Prostate gland (tissue), 2 donors: ENCODE measurements around the gene TBC1D16. TPM values are rescaled to one million over a fixed set of nuclear protein-coding genes. Genes with fewer than 3 reads are reported as not detected.
A peak's percentile ranks its signal among the peaks of the same experiment; 100 is the strongest.

Experiments used
- DNase-seq: peaks from one replicate; pipeline ENCODE4 v3.0.0-alpha.2; 2019; ENCODE audit warnings: low spot score
- H3K27ac ChIP-seq, 2 donors: fragments of 200-600 bp; sonication (generic); 2 replicates each; pipeline ENCODE4 v1.5.1; 2017 to 2019
- H3K27me3 ChIP-seq: fragments of 200-600 bp; sonication (generic); replicated peaks from 2 replicates; pipeline ENCODE4 v1.5.1; 2019; ENCODE audit not compliant: insufficient read depth
- H3K36me3 ChIP-seq, 2 donors: fragments of 200-600 bp; sonication (generic); 1 replicate in 1 of 2; 2 replicates in 1 of 2; pipeline versions ENCODE4 v1.5.1 to v1.8.1; 2017 to 2019
- H3K4me1 ChIP-seq: fragments of 200-600 bp; sonication (generic); replicated peaks from 2 replicates; pipeline ENCODE4 v1.5.1; 2019
- H3K4me3 ChIP-seq, 2 donors: fragments of 200-600 bp; sonication (generic); 2 replicates each; pipeline ENCODE4 v1.5.1; 2017 to 2019
- H3K9me3 ChIP-seq: fragments of 200-600 bp; sonication (generic); 2 replicates; pipeline ENCODE4 v1.5.1; 2017
- POLR2A ChIP-seq: fragments of 450-650 bp; IDR thresholded peaks from one replicate; pipeline ENCODE4 v1.6.1; 2016; ENCODE audit warnings: antibody characterized with exemption, mild to moderate bottlenecking
- POLR2AphosphoS5 ChIP-seq: sonication (generic); formaldehyde crosslinking; IDR thresholded peaks from one replicate; pipeline ENCODE4 v1.6.1; 2017; ENCODE audit warnings: antibody characterized with exemption
- WGBS: methylation state at CpG from one replicate; pipeline ENCODE4 v1.1.5; 2018; 5-methylcytosine and 5-hydroxymethylcytosine counted together
- intact Hi-C: fragments of 100-400 bp; cut with DNase I; formaldehyde crosslinking; loops from one replicate; pipeline ENCODE4 v1.14.2; 2022
- total RNA-seq, 2 donors: library from RNA; depleted of rRNA; stranded (reverse); fragments of >200 nt; gene quantifications; one replicate each; pipeline ENCODE4 v1.1.0, GENCODE V29; 2016
- TF ChIP-seq, protein P1 (sequence below), 4 experiments: fragments of 200-600 bp in 2 of 4; fragments of 450-650 bp in 2 of 4; sonication (generic) in 2 of 4; IDR thresholded peaks; 1 replicate in 3 of 4; 2 replicates in 1 of 4; pipeline ENCODE4 v1.5.1; 2016 to 2019; ENCODE audit warnings: antibody characterized with exemption in 4 of 4, mild to moderate bottlenecking in 2 of 4, moderate library complexity in 2 of 4

TBC1D16 gene
- total RNA-seq, 2 donors from 2014 or later, result 29.1 to 41.9 TPM

- Histone ChIP-seq H3K36me3 (no peaks in the 10 kb centered on the region), H3K27me3 (no peaks in the 10 kb centered on the region), H3K27ac (peak within 1 kb of the TSS; percentile 82 to 91), H3K4me1 (peaks cover 5% of the 10 kb centered on the region), H3K4me3 (peak within 1 kb of the TSS; percentile 47 to 55), H3K9me3 (no peaks in the 10 kb centered on the region)
- under 1% methylated on average over 55 of the region's 89 CpGs for WGBS
- intact Hi-C loops, result loop anchor here (2.0 to 5.0 kb wide), 2 partner anchors 35 to 66 kb away; partner anchors contain the start of gene GAA
- peak; percentile 79 for DNase-seq
- TF ChIP-seq POLR2A, result peak; percentile 74
- TF ChIP-seq POLR2AphosphoS5, result peak; percentile 51
- TF ChIP-seq, protein P1, sequence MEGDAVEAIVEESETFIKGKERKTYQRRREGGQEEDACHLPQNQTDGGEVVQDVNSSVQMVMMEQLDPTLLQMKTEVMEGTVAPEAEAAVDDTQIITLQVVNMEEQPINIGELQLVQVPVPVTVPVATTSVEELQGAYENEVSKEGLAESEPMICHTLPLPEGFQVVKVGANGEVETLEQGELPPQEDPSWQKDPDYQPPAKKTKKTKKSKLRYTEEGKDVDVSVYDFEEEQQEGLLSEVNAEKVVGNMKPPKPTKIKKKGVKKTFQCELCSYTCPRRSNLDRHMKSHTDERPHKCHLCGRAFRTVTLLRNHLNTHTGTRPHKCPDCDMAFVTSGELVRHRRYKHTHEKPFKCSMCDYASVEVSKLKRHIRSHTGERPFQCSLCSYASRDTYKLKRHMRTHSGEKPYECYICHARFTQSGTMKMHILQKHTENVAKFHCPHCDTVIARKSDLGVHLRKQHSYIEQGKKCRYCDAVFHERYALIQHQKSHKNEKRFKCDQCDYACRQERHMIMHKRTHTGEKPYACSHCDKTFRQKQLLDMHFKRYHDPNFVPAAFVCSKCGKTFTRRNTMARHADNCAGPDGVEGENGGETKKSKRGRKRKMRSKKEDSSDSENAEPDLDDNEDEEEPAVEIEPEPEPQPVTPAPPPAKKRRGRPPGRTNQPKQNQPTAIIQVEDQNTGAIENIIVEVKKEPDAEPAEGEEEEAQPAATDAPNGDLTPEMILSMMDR (IDR thresholded peaks at IDR 0.05), result peak in 1 of 4 experiments; percentile 4
Observed at GRCh38 chr17:80035937-80036714, 454 bp upstream of the TBC1D16 start, which contains the start of gene CCDC40. TSS of gene CCDC40 (plus strand) at chr17:80036642. CDS start at chr17:80036663, 21 bp downstream.

- WGBS, result 1% methylated on average over 46 of the region's 55 CpGs
- no peak for DNase-seq
Observed at GRCh38 chr17:80034791-80035686, 633 bp downstream of the TBC1D16 start.

GRCh38 chr17:80033840-80034239 is 1.8 kb downstream of the TBC1D16 start:
- H3K4me3 ChIP-seq, result no peak overlapping the region
- intact Hi-C loops, result no loop called here
- H3K27ac ChIP-seq, result no peak overlapping the region
- peaks cover 23% of the 10 kb centered on the region for H3K4me1 ChIP-seq
- no peaks in the 10 kb centered on the region for H3K27me3 ChIP-seq
- H3K36me3 ChIP-seq, result no peaks in the 10 kb centered on the region
- no peaks in the 10 kb centered on the region for H3K9me3 ChIP-seq
- WGBS, result 91% methylated on average over 4 of the region's 4 CpGs
- DNase-seq, result no peak
- TF ChIP-seq POLR2AphosphoS5, result no peak
- TF ChIP-seq, protein P1 (IDR thresholded peaks at IDR 0.05), result no peak
- TF ChIP-seq POLR2A, result no peak

More at GRCh38 chr17:80034791-80035686, 633 bp downstream of the TBC1D16 start:
- Histone ChIP-seq H3K9me3 (no peaks in the 10 kb centered on the region), H3K27ac (peak overlapping the region; percentile 74 to 88), H3K4me1 (peaks cover 11% of the 10 kb centered on the region), H3K36me3 (no peaks in the 10 kb centered on the region), H3K27me3 (no peaks in the 10 kb centered on the region), H3K4me3 (peak overlapping the region; percentile 47 to 55)
- TF ChIP-seq POLR2AphosphoS5 (no peak), POLR2A (no peak)
- TF ChIP-seq, protein P1 (IDR thresholded peaks at IDR 0.05), result no peak
- intact Hi-C loops, result loop anchor here (5.0 kb wide), 1 partner anchor 67 kb away; the partner anchor contains the start of gene GAA

- no peak overlapping the region for H3K27ac ChIP-seq
- WGBS, result 88% methylated on average over 9 of the region's 9 CpGs
- DNase-seq, result no peak
- peaks cover 29% of the 10 kb centered on the region for H3K4me1 ChIP-seq
- no peak overlapping the region for H3K4me3 ChIP-seq
- intact Hi-C loops, result no loop called here
- H3K36me3 ChIP-seq, result no peaks in the 10 kb centered on the region
- no peaks in the 10 kb centered on the region for H3K27me3 ChIP-seq
- no peaks in the 10 kb centered on the region for H3K9me3 ChIP-seq
- no peak for TF ChIP-seq POLR2A
- TF ChIP-seq POLR2AphosphoS5, result no peak
- TF ChIP-seq, protein P1 (IDR thresholded peaks at IDR 0.05), result no peak
Observed at GRCh38 chr17:80032614-80033171, 3.0 kb downstream of the TBC1D16 start.
